NCI-H460 (cell line): ENCODE results near the gene B3GNT3. TPM values are rescaled to one million over a fixed set of nuclear protein-coding genes. Genes with fewer than 3 reads are reported as not detected.
A peak's percentile ranks its signal among the peaks of the same experiment; 100 is the strongest.
"Not testable (repeated sequence)": the region's sequence is repeated elsewhere in the genome, so short reads cannot be mapped to it uniquely, and the experiment has no call there.

Source experiments
- DNase-seq: peaks from one replicate; pipeline ENCODE4 v3.0.0-alpha.2; 2016; ENCODE audit warnings: low read depth; ENCODE audit errors: extremely low read depth
- total RNA-seq: library from RNA; depleted of rRNA; stranded (reverse); fragments of >200 nt; shearing (Covaris generic); gene quantifications from 2 replicates; pipeline ENCODE4 v1.2.3, GENCODE V29; 2014

The B3GNT3 gene
- total RNA-seq, 1 experiment from 2014 or later = 0.05 TPM

- peak; percentile 82 for DNase-seq
Observed at GRCh38 chr19:17766543-17767131, 28.3 kb upstream of the B3GNT3 start.

DNA sequence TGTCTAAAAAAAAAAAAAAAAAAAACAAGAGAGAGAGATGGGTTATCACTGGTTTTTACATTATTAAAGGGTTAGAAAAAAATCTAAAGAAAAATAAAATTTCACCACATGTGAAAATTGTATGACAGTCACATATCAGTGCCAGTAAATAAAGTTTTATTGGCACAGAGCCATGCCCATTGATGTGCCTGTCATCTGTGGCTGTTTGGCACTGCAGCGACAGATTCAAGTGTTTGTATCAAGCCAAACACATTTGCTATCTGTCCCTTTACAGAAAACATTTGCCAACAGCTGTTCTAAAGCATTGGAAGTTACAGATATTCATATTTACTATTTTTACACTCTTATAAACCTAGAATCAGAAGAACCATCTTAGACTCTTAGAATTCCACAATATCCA lies 27.4 kb upstream of the B3GNT3 start:
- DNase-seq = no peak

DNA sequence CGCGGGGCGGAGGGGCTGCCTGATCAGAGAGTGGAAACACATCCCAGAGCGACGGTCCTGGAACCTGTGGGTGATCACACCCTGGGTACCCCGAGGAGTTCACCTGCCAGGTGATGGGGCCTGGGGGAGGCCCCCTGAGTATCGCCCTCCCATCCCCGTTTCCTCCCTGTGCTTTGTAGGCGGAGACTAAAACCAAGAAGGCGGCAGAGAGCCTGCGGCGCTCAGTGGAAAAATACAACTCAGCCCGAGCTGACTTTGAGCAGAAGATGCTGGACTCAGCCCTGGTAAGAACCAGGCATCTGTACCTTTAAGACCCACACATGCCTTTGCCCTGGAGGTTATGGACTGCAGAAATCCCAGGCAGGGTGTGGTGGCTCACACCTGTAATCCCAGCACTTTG lies 24.3 kb upstream of the B3GNT3 start:
- no peak for DNase-seq

GRCh38 chr19:17772172-17772571 lies 22.8 kb upstream of the B3GNT3 start:
- DNase-seq = no peak

DNA sequence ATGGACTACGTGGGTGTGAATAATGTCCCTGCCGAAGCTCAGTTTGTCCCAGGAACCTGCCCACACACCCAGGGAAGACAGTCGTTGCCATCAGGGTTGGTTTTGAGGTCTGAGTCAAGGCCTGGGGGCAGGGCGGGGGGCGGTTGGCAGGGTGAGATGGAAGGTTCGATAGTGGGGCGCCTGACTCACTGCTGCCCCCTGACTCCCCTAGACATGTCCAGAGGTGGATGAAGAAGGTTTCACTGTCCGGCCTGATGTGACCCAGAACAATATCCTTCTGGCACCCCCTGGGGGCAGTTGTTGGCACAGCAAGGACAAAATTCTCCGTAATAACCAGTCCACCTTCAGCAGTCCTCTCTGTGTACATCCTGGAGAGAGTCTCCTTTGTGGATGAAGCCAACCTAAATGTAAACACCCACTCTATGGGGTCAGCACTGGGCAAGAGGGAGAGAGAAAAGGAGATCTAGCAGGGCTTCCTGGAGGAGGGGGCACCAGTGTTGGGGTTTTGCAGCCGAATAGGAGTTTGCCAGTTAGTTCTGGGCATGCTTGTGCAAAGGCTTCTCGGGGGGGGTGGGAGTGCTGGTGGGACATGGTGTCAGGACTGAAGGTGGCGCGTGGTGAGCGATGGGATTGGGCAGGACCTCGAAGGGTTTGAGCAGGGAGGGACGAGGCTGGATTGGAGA lies 19.6 kb upstream of the B3GNT3 start:
- DNase-seq = peak; percentile 56

DNA sequence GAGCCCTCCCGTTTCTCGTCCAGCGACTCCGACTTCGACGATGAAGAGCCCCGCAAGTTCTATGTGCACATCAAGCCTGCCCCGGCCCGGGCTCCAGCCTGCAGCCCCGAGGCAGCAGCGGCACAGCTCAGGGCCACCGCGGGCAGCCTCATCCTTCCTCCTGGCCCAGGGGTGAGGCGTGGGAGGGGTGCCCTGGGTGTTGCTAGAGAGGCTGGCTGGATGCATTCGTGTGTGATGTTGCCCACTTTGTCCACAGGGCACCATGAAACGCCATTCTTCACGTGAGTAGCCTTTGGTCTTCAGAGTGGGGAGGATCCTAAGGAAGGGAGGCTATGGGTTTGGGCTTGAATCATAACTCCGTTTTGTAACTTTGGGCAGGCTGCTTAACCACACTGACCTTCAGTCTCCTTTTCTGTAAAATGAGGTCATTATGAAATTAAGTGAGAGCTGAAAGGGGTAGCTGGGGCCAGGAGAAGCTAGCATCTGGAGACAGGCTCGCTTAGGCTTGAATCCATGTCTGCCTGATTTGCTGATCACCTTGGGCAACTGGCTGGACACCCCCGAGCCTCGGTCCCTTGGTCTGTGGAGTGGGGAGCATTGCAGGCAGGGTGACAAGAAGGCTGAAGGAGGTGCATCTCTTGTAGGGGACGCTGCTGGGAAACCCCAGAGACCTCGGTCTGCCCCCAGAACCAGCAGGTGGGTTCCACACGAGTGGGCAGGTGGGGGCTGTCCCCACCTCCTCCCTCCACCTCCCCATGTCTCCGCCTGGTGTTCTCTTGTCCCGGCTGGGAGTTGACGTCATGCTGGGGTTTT lies 18.7 kb upstream of the B3GNT3 start:
- no peak for DNase-seq

GRCh38 chr19:17777840-17778239 lies 17.1 kb upstream of the B3GNT3 start:
- DNase-seq = not testable (repeated sequence)

- peak; percentile 63 for DNase-seq
Observed at GRCh38 chr19:17778251-17778967, 16.5 kb upstream of the B3GNT3 start.

DNA sequence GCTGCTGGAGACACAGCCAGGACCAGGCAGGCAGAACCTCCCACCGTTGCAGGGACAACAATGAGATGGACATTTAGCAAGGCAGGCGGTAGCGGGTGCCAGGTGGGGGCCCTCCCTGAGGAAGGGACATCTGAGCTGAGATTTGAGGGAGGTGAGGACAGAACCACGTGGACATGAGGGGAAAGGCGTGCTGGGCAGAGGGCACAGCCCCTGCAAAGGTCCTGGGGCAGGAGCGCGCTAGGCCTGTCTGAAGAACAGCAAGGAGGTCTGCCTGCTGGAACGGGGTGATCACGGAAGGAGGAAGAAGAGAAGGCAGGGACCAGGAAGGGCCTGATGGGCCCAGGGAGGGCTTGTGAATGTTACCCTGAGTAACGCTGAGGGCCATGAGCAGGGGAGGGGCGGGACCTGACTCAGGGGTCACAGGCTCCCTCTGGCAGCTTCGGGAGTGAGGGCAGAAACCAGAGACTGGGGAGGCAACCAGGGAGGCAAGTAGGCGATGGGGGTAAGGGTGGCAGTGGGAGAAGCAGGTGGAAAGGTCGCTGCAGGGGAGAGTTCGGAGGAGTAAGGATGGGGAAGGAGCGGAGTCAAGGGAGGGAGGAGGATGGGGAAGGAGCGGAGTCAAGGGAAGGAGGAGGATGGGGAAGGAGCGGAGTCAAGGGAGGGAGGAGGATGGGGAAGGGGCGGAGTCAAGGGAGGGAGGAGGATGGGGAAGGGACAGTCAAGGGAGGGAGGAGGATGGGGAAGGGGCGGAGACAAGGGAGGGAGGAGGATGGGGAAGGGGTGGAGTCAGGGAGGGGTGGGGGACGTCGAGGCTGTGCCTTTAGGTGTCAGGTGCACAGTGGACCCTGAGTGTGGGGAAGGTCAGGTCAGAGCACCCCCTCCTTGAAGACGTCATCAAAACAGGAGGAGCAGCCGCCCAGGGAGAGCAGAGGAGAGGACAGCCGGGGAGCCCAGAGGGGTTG lies 15.7 kb upstream of the B3GNT3 start:
- DNase-seq = peak; percentile 72

- no peak for DNase-seq
Observed at GRCh38 chr19:17780781-17781180, 14.2 kb upstream of the B3GNT3 start.

GRCh38 chr19:17783721-17784120 lies 11.2 kb upstream of the B3GNT3 start:
- not testable (repeated sequence) for DNase-seq

DNA sequence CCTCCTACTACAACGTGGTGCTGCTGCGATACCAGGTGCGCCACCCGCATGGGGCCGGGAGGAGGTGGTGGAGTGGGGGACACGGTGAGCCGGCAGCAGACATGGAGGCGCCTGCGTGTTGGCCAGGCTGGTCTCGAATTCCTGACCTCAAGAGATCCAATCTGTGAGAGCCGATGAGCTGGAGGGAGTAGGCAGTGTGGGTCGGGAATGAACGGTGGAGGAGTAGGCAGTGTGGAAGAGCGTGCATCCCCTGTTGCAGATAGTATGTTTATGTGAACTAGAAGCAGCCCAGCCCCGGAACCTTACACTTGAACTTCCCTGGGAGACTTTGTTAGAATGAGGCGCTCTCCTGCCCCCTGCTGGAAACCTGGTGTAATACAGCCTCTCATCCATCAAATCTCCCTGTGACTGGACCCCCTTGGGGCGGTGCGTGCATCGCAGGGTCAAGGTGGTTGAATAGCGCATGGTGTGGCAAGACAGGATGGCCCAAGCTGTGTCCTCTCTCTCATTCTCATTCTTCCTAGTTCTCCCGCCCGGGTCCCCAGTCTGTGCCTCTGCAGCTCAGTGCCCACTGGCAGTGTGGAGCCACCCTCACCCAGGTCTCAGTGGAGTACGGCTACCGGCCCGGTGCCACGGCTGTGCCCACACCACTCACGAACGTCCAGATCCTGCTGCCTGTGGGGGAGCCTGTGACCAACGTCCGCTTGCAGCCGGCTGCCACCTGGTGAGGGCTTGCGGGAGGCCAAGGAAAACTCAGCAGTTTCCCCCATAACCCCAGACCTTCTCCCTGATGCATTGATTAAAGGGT lies 10.5 kb upstream of the B3GNT3 start:
- peak; percentile 51 for DNase-seq

- DNase-seq = no peak
Observed at GRCh38 chr19:17787274-17787913, 7.5 kb upstream of the B3GNT3 start.

DNA sequence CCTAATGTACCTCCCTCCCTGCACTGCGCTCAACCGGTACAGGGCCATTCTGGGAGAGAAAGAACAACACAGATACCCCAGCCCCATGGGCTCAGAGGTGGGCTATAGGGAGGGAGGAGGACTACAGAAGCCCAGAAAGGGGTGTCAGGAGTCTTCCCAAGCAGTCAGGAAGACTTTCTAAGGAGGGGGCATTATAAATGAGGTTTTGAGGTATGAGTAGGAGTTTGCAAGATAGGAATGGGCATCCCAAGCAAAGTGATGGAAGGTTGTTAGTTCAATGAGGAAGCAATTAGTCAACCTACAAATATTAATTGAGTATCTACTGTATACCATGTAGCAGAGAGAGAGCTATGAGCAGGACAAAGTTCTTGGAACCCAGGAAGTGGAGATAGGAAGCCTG lies 6.3 kb upstream of the B3GNT3 start:
- DNase-seq = no peak

DNA sequence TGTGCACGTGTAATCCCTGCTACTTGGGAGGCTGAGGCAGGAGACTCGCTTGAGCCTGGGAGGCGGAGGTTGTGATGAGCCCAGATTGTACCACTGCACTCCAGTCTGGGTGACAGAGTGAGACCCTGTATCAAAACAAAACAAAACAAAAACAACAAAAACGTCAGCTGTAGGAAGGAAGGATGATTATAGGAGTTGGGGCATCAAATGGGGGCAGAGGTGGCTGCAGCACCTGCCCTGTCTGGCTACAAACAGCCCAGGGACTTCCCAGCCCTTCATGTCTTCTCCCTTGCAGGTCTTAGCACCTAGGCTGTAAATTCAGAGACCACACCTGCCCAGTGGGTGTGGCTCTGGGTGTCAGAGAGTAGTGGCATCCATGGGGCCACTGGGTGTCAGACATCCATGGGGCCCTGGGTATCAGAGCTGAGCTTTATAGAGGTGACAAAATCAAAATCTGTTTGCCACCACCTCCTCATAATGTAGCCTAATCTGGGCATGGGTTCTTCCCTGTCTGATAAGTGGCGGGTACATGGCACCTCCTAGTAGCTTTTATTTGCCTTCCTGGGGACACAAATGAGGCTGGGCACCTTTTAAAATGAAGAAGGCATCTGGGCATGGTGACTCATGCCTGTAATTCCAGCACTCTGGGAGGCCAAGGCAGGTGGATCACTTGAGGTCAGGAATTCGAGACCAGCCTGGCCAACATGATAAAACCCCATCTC lies 4.7 kb upstream of the B3GNT3 start:
- DNase-seq = no peak

DNA sequence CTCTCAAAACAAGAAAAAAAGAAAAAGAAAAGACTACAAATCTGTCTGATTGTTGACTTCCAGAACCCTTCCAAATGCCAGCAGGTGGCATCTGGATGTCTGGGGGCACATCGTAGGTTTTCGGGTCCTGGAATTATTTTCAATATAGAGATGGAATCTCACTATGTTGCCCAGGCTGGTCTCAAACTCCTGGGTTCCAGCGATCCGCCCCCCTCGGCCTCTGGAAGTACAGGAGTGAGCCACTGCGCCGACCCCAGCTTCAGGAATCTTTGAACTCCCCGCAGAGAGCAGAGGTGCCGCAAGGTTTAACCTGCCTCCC lies 567 bp upstream of the B3GNT3 start:
- DNase-seq = no peak

GRCh38 chr19:17795495-17795856 lies 538 bp downstream of the B3GNT3 start:
- DNase-seq = no peak
